Stimulated activated naive CD8-positive, alpha-beta T cell treated with anti-CD3 and anti-CD28 coated beads, Interleukin-15, amount 100 ng/mL, for 72 hours (primary cell): ENCODE results near the gene PTMS.
A peak's percentile ranks its signal among the peaks of the same experiment; 100 is the strongest.

Source experiments
- ATAC-seq: fragments of 150-1000 bp; cut with Tn5 transposase; 2 replicates; pipeline ENCODE4 v1.10.0; 2021; ENCODE audit warnings: mild to moderate bottlenecking, moderate library complexity
- DNase-seq, 2 donors: peaks; one replicate each; pipeline ENCODE4 v3.0.0; 2021 to 2022
- H3K27ac Mint-ChIP-seq, 2 donors: one replicate each; pipeline ENCODE4 v1.8.0; 2022; ENCODE audit warnings: mild to moderate bottlenecking in 2 of 2, mixed read lengths in 2 of 2, moderate library complexity in 2 of 2
- H3K27me3 Mint-ChIP-seq: one replicate; pipeline ENCODE4 v1.8.0; 2022; ENCODE audit warnings: mixed read lengths
- H3K4me1 Mint-ChIP-seq: one replicate; pipeline ENCODE4 v1.8.0; 2022; ENCODE audit warnings: mild to moderate bottlenecking, mixed read lengths
- H3K4me3 Mint-ChIP-seq, 2 donors: one replicate each; pipeline ENCODE4 v1.8.0; 2022; ENCODE audit warnings: mild to moderate bottlenecking in 2 of 2, mixed read lengths in 2 of 2, moderate library complexity in 1 of 2
- H3K9me3 Mint-ChIP-seq, 2 donors: one replicate each; pipeline ENCODE4 v1.8.0; 2022; ENCODE audit warnings: mixed read lengths in 2 of 2

The PTMS gene

DNA sequence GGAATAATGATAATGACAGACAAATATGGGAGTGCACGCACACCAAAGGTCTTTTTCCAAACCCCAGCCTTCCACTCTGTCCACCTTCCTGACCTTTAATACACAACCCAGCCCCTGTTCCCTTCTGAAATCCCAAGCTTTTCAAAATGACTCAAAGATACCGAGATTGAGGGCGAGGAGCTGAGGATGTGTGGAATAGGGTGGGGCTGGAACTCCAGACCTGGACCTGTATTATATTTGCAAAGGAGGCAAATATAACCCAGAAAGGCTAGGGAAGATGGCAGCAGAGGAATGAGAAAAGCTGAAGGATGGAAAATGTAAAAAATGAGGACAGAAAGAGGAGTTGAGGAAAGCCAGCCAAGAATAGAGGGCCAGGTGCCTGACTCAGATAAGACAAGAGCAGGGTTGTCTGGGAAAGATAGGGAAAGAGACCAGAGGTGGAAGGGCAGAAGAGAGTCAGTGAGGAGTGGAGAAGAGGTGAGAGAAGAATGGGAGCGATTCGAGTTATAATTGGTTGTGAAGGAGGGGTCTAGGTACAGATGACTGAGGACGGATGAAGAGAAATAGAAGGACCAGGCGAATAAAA, 1.0 kb upstream of the PTMS start:
- H3K9me3 Mint-ChIP-seq: no peaks in the 10 kb centered on the region
- H3K27ac Mint-ChIP-seq: no peak overlapping the region
- H3K4me3 Mint-ChIP-seq: peak overlapping the region; percentile 60 to 80
- H3K27me3 Mint-ChIP-seq: peaks cover 71% of the 10 kb centered on the region
- ATAC-seq (no peak), DNase-seq (no peak)
- peaks cover 53% of the 10 kb centered on the region for H3K4me1 Mint-ChIP-seq

- DNase-seq (peak; percentile 56 to 63), ATAC-seq (peak; percentile 70)
- Mint-ChIP-seq H3K4me1 (peaks cover 70% of the 10 kb centered on the region), H3K27ac (peak overlapping the region; percentile 95 to 97), H3K4me3 (peak overlapping the region; percentile 89), H3K27me3 (peaks cover 75% of the 10 kb centered on the region), H3K9me3 (no peaks in the 10 kb centered on the region)
These were observed 637 bp downstream of the PTMS start for GRCh38 chr12:6766651-6767349.

- no peaks in the 10 kb centered on the region for H3K9me3 Mint-ChIP-seq
- peak overlapping the region; percentile 89 for H3K4me3 Mint-ChIP-seq
- DNase-seq (no peak), ATAC-seq (peak; percentile 1)
- peaks cover 67% of the 10 kb centered on the region for H3K27me3 Mint-ChIP-seq
- peak overlapping the region; percentile 95 to 97 for H3K27ac Mint-ChIP-seq
- H3K4me1 Mint-ChIP-seq: peaks cover 75% of the 10 kb centered on the region
These were observed 1.5 kb downstream of the PTMS start for GRCh38 chr12:6767353-6768319.

GRCh38 chr12:6768437-6768914, 2.3 kb downstream of the PTMS start:
- DNase-seq (no peak), ATAC-seq (no peak)
- Mint-ChIP-seq H3K4me1 (peaks cover 84% of the 10 kb centered on the region), H3K4me3 (peak overlapping the region; percentile 89), H3K27ac (peak overlapping the region in 1 of 2 donors; percentile 29), H3K9me3 (no peaks in the 10 kb centered on the region), H3K27me3 (peaks cover 60% of the 10 kb centered on the region)

- no peak for DNase-seq
- Mint-ChIP-seq H3K4me1 (peaks cover 83% of the 10 kb centered on the region), H3K27ac (no peak overlapping the region), H3K9me3 (no peaks in the 10 kb centered on the region), H3K27me3 (peaks cover 57% of the 10 kb centered on the region), H3K4me3 (peak overlapping the region; percentile 6 to 89)
- no peak for ATAC-seq
These were observed 2.8 kb downstream of the PTMS start for GRCh38 chr12:6768990-6769389.

GRCh38 chr12:6769666-6770065, 3.5 kb downstream of the PTMS start:
- H3K4me3 Mint-ChIP-seq: no peak overlapping the region

GRCh38 chr12:6770094-6770493, 3.9 kb downstream of the PTMS start:
- Mint-ChIP-seq H3K9me3 (no peaks in the 10 kb centered on the region), H3K27me3 (peaks cover 46% of the 10 kb centered on the region), H3K4me3 (no peak overlapping the region), H3K27ac (no peak overlapping the region), H3K4me1 (peaks cover 83% of the 10 kb centered on the region)
- no peak for ATAC-seq
- no peak for DNase-seq

More at GRCh38 chr12:6769666-6770065, 3.5 kb downstream of the PTMS start:
- ATAC-seq (no peak), DNase-seq (no peak)
- Mint-ChIP-seq H3K4me1 (peaks cover 83% of the 10 kb centered on the region), H3K27ac (no peak overlapping the region), H3K9me3 (no peaks in the 10 kb centered on the region), H3K27me3 (peaks cover 50% of the 10 kb centered on the region)

GRCh38 chr12:6770600-6770999, 4.4 kb downstream of the PTMS start:
- DNase-seq (no peak), ATAC-seq (no peak)
- Mint-ChIP-seq H3K27me3 (peaks cover 41% of the 10 kb centered on the region), H3K4me3 (peak overlapping the region; percentile 27 to 35), H3K9me3 (no peaks in the 10 kb centered on the region), H3K4me1 (peaks cover 83% of the 10 kb centered on the region), H3K27ac (peak overlapping the region in 1 of 2 donors; percentile 83)

- Mint-ChIP-seq H3K27ac (no peak overlapping the region), H3K4me1 (peaks cover 86% of the 10 kb centered on the region), H3K4me3 (peak overlapping the region; percentile 87 to 92), H3K27me3 (peaks cover 38% of the 10 kb centered on the region), H3K9me3 (no peaks in the 10 kb centered on the region)
- DNase-seq: no peak
- no peak for ATAC-seq
These were observed 4.9 kb downstream of the PTMS start for GRCh38 chr12:6771091-6771495.

- H3K27me3 Mint-ChIP-seq: peaks cover 38% of the 10 kb centered on the region
- no peaks in the 10 kb centered on the region for H3K9me3 Mint-ChIP-seq
- peaks cover 92% of the 10 kb centered on the region for H3K4me1 Mint-ChIP-seq
- peak overlapping the region; percentile 35 to 90 for H3K27ac Mint-ChIP-seq
- ATAC-seq (no peak), DNase-seq (no peak)
- peak overlapping the region; percentile 87 to 92 for H3K4me3 Mint-ChIP-seq
These were observed 5.6 kb downstream of the PTMS start for GRCh38 chr12:6771509-6772330.

- peak; percentile 29 for ATAC-seq
- peaks cover 38% of the 10 kb centered on the region for H3K27me3 Mint-ChIP-seq
- H3K27ac Mint-ChIP-seq: peak within 1 kb of the TSS; percentile 89 to 93
- peak within 1 kb of the TSS; percentile 87 to 92 for H3K4me3 Mint-ChIP-seq
- peaks cover 93% of the 10 kb centered on the region for H3K4me1 Mint-ChIP-seq
- peak in 1 of 2 donors; percentile 63 for DNase-seq
- no peaks in the 10 kb centered on the region for H3K9me3 Mint-ChIP-seq
These were observed 6.2 kb downstream of the PTMS start, which contains the start of gene LAG3 for GRCh38 chr12:6772331-6772695. TSS of gene LAG3 (plus strand) at chr12:6772520. CDS start at chr12:6772853, 333 bp downstream.

DNA sequence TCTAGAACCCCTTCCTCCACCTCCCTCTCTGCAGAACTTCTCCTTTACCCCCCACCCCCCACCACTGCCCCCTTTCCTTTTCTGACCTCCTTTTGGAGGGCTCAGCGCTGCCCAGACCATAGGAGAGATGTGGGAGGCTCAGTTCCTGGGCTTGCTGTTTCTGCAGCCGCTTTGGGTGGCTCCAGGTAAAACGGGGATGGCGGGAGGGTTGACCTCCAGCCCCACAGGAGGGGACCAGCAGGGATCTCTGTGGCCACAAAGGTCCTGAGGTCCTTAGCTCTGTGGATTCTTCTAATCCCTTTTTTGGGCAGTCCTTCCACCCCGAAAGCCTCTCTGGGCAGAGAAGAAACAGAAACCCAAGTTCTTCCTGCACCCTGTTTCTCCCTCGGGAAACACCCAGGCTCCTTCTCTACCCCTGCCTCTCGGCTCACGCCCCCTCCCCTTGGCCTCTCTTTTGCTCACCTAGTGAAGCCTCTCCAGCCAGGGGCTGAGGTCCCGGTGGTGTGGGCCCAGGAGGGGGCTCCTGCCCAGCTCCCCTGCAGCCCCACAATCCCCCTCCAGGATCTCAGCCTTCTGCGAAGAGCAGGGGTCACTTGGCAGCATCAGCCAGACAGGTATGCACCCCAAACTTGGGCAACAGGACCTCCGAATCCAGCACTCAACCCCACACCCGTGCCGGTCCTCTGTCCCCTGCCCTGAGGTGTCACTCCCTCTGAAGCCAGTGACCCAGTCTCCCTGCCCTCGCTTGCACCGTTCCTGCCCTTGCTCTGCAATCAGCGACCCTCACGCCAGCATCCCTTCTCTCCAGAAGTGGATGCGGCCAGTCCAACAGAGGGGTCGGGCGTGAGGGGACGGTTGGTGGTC, 6.8 kb downstream of the PTMS start:
- H3K27ac Mint-ChIP-seq: peak overlapping the region; percentile 89 to 93
- no peaks in the 10 kb centered on the region for H3K9me3 Mint-ChIP-seq
- peak overlapping the region; percentile 87 to 92 for H3K4me3 Mint-ChIP-seq
- DNase-seq (no peak), ATAC-seq (no peak)
- H3K4me1 Mint-ChIP-seq: peaks cover 93% of the 10 kb centered on the region
- peaks cover 38% of the 10 kb centered on the region for H3K27me3 Mint-ChIP-seq

GRCh38 chr12:6773590-6774351, 7.6 kb downstream of the PTMS start:
- Mint-ChIP-seq H3K4me1 (peaks cover 93% of the 10 kb centered on the region), H3K27ac (peak overlapping the region; percentile 93 to 95), H3K4me3 (peak overlapping the region; percentile 87 to 92), H3K27me3 (peaks cover 33% of the 10 kb centered on the region), H3K9me3 (no peaks in the 10 kb centered on the region)
- DNase-seq (peak; percentile 54 to 80), ATAC-seq (peak; percentile 31)
